Measurements from ENCODE around the gene SLC16A12.

The SLC16A12 gene

GRCh38 chr10:89565180-89565579 lies 29.8 kb upstream of the SLC16A12 start:
- Histone ChIP-seq H3K9me3 (ENCODE audit: control insufficient read depth, insufficient read depth, low read depth, low read length) (no peaks in the 10 kb centered on the region), H3K36me3 (ENCODE audit: control insufficient read depth, insufficient read depth, low read length) (no peaks in the 10 kb centered on the region), H3K9ac (ENCODE audit: low read length) (no peak overlapping the region), H3K27me3 (ENCODE audit: control insufficient read depth, insufficient read depth, low read length) (no peaks in the 10 kb centered on the region), H3K27ac (ENCODE audit: low read depth, low read length) (no peak overlapping the region), H3K4me3 (ENCODE audit: low read depth, low read length) (no peak overlapping the region), H3K4me1 (ENCODE audit: control insufficient read depth, insufficient read depth, low read length) (peaks cover 22% of the 10 kb centered on the region)

- no peaks in the 10 kb centered on the region for H3K36me3 ChIP-seq (ENCODE audit: control insufficient read depth, insufficient read depth, low read length)
- no peaks in the 10 kb centered on the region for H3K9me3 ChIP-seq (ENCODE audit: control insufficient read depth, insufficient read depth, low read depth, low read length)
- H3K4me1 ChIP-seq (ENCODE audit: control insufficient read depth, insufficient read depth, low read length): peaks cover 25% of the 10 kb centered on the region
- no peak overlapping the region for H3K27ac ChIP-seq (ENCODE audit: low read depth, low read length)
- no peak overlapping the region for H3K4me3 ChIP-seq (ENCODE audit: low read depth, low read length)
- H3K9ac ChIP-seq (ENCODE audit: low read length): no peak overlapping the region
- no peaks in the 10 kb centered on the region for H3K27me3 ChIP-seq (ENCODE audit: control insufficient read depth, insufficient read depth, low read length)
These were observed 28.6 kb upstream of the SLC16A12 start for GRCh38 chr10:89563861-89564478.

- H3K4me1 ChIP-seq (ENCODE audit: control insufficient read depth, insufficient read depth, low read length): peaks cover 25% of the 10 kb centered on the region
- H3K27ac ChIP-seq (ENCODE audit: low read depth, low read length): no peak overlapping the region
- H3K9me3 ChIP-seq (ENCODE audit: control insufficient read depth, insufficient read depth, low read depth, low read length): no peaks in the 10 kb centered on the region
- H3K9ac ChIP-seq (ENCODE audit: low read length): no peak overlapping the region
- H3K36me3 ChIP-seq (ENCODE audit: control insufficient read depth, insufficient read depth, low read length): no peaks in the 10 kb centered on the region
- no peak overlapping the region for H3K4me3 ChIP-seq (ENCODE audit: low read depth, low read length)
- no peaks in the 10 kb centered on the region for H3K27me3 ChIP-seq (ENCODE audit: control insufficient read depth, insufficient read depth, low read length)
These were observed 27.9 kb upstream of the SLC16A12 start for GRCh38 chr10:89563311-89563710.

- no peak overlapping the region for H3K27ac ChIP-seq (ENCODE audit: low read depth, low read length)
- no peaks in the 10 kb centered on the region for H3K36me3 ChIP-seq (ENCODE audit: control insufficient read depth, insufficient read depth, low read length)
- no peak overlapping the region for H3K9ac ChIP-seq (ENCODE audit: low read length)
- H3K9me3 ChIP-seq (ENCODE audit: control insufficient read depth, insufficient read depth, low read depth, low read length): no peaks in the 10 kb centered on the region
- peaks cover 6% of the 10 kb centered on the region for H3K4me1 ChIP-seq (ENCODE audit: control insufficient read depth, insufficient read depth, low read length)
- no peak overlapping the region for H3K4me3 ChIP-seq (ENCODE audit: low read depth, low read length)
- H3K27me3 ChIP-seq (ENCODE audit: control insufficient read depth, insufficient read depth, low read length): no peaks in the 10 kb centered on the region
These were observed 21.2 kb upstream of the SLC16A12 start for GRCh38 chr10:89556600-89556999.

- Histone ChIP-seq H3K9ac (ENCODE audit: low read length) (no peak overlapping the region), H3K4me1 (ENCODE audit: control insufficient read depth, insufficient read depth, low read length) (peaks cover 3% of the 10 kb centered on the region; the same call in 1 of the 2 replicates), H3K9me3 (ENCODE audit: control insufficient read depth, insufficient read depth, low read depth, low read length) (no peaks in the 10 kb centered on the region), H3K27ac (ENCODE audit: low read depth, low read length) (no peak overlapping the region), H3K36me3 (ENCODE audit: control insufficient read depth, insufficient read depth, low read length) (no peaks in the 10 kb centered on the region), H3K4me3 (ENCODE audit: low read depth, low read length) (no peak overlapping the region), H3K27me3 (ENCODE audit: control insufficient read depth, insufficient read depth, low read length) (no peaks in the 10 kb centered on the region)
These were observed 20.5 kb upstream of the SLC16A12 start for GRCh38 chr10:89555688-89556445.

GRCh38 chr10:89554433-89554832 lies 19.0 kb upstream of the SLC16A12 start:
- Histone ChIP-seq H3K4me1 (ENCODE audit: control insufficient read depth, insufficient read depth, low read length) (peaks cover 3% of the 10 kb centered on the region; the same call in 1 of the 2 replicates), H3K36me3 (ENCODE audit: control insufficient read depth, insufficient read depth, low read length) (no peaks in the 10 kb centered on the region), H3K4me3 (ENCODE audit: low read depth, low read length) (no peak overlapping the region), H3K9me3 (ENCODE audit: control insufficient read depth, insufficient read depth, low read depth, low read length) (no peaks in the 10 kb centered on the region), H3K9ac (ENCODE audit: low read length) (no peak overlapping the region), H3K27ac (ENCODE audit: low read depth, low read length) (no peak overlapping the region), H3K27me3 (ENCODE audit: control insufficient read depth, insufficient read depth, low read length) (no peaks in the 10 kb centered on the region)

GRCh38 chr10:89553064-89553734 lies 17.8 kb upstream of the SLC16A12 start:
- Histone ChIP-seq H3K9me3 (ENCODE audit: control insufficient read depth, insufficient read depth, low read depth, low read length) (no peaks in the 10 kb centered on the region), H3K36me3 (ENCODE audit: control insufficient read depth, insufficient read depth, low read length) (no peaks in the 10 kb centered on the region), H3K9ac (ENCODE audit: low read length) (no peak overlapping the region), H3K4me3 (ENCODE audit: low read depth, low read length) (no peak overlapping the region), H3K27me3 (ENCODE audit: control insufficient read depth, insufficient read depth, low read length) (no peaks in the 10 kb centered on the region), H3K27ac (ENCODE audit: low read depth, low read length) (no peak overlapping the region), H3K4me1 (ENCODE audit: control insufficient read depth, insufficient read depth, low read length) (no peaks in the 10 kb centered on the region)

- Histone ChIP-seq H3K27me3 (ENCODE audit: control insufficient read depth, insufficient read depth, low read length) (no peaks in the 10 kb centered on the region), H3K9ac (ENCODE audit: low read length) (no peak overlapping the region), H3K36me3 (ENCODE audit: control insufficient read depth, insufficient read depth, low read length) (no peaks in the 10 kb centered on the region), H3K27ac (ENCODE audit: low read depth, low read length) (no peak overlapping the region), H3K9me3 (ENCODE audit: control insufficient read depth, insufficient read depth, low read depth, low read length) (no peaks in the 10 kb centered on the region), H3K4me3 (ENCODE audit: low read depth, low read length) (no peak overlapping the region), H3K4me1 (ENCODE audit: control insufficient read depth, insufficient read depth, low read length) (no peaks in the 10 kb centered on the region)
These were observed 16.8 kb upstream of the SLC16A12 start for GRCh38 chr10:89552213-89552612.

GRCh38 chr10:89550509-89550908 lies 15.1 kb upstream of the SLC16A12 start:
- H3K4me1 ChIP-seq (ENCODE audit: control insufficient read depth, insufficient read depth, low read length): no peaks in the 10 kb centered on the region

GRCh38 chr10:89549510-89549909 lies 14.1 kb upstream of the SLC16A12 start:
- H3K27me3 ChIP-seq (ENCODE audit: control insufficient read depth, insufficient read depth, low read length): no peaks in the 10 kb centered on the region

More at GRCh38 chr10:89550509-89550908, 15.1 kb upstream of the SLC16A12 start:
- Histone ChIP-seq H3K27me3 (ENCODE audit: control insufficient read depth, insufficient read depth, low read length) (no peaks in the 10 kb centered on the region), H3K4me3 (ENCODE audit: low read depth, low read length) (no peak overlapping the region), H3K9ac (ENCODE audit: low read length) (no peak overlapping the region), H3K9me3 (ENCODE audit: control insufficient read depth, insufficient read depth, low read depth, low read length) (no peaks in the 10 kb centered on the region), H3K27ac (ENCODE audit: low read depth, low read length) (no peak overlapping the region), H3K36me3 (ENCODE audit: control insufficient read depth, insufficient read depth, low read length) (no peaks in the 10 kb centered on the region)

GRCh38 chr10:89548673-89549072 lies 13.3 kb upstream of the SLC16A12 start:
- H3K36me3 ChIP-seq (ENCODE audit: control insufficient read depth, insufficient read depth, low read length): no peaks in the 10 kb centered on the region
- H3K9ac ChIP-seq (ENCODE audit: low read length): no peak overlapping the region
- H3K9me3 ChIP-seq (ENCODE audit: control insufficient read depth, insufficient read depth, low read depth, low read length): no peaks in the 10 kb centered on the region
- H3K27me3 ChIP-seq (ENCODE audit: control insufficient read depth, insufficient read depth, low read length): no peaks in the 10 kb centered on the region
- no peak overlapping the region for H3K27ac ChIP-seq (ENCODE audit: low read depth, low read length)
- H3K4me1 ChIP-seq (ENCODE audit: control insufficient read depth, insufficient read depth, low read length): no peaks in the 10 kb centered on the region
- H3K4me3 ChIP-seq (ENCODE audit: low read depth, low read length): no peak overlapping the region

More at GRCh38 chr10:89549510-89549909, 14.1 kb upstream of the SLC16A12 start:
- Histone ChIP-seq H3K4me3 (ENCODE audit: low read depth, low read length) (no peak overlapping the region), H3K9ac (ENCODE audit: low read length) (no peak overlapping the region), H3K9me3 (ENCODE audit: control insufficient read depth, insufficient read depth, low read depth, low read length) (no peaks in the 10 kb centered on the region), H3K4me1 (ENCODE audit: control insufficient read depth, insufficient read depth, low read length) (no peaks in the 10 kb centered on the region), H3K27ac (ENCODE audit: low read depth, low read length) (no peak overlapping the region), H3K36me3 (ENCODE audit: control insufficient read depth, insufficient read depth, low read length) (no peaks in the 10 kb centered on the region)

Measured in HUES6 (cell line).